A549 treated with AZD9567 at 1 μM for 4 hours (cell line): ENCODE data around the gene KIAA1755. TPM values are rescaled to one million over a fixed set of nuclear protein-coding genes. Genes with fewer than 3 reads are reported as not detected.

Experiments used
- total RNA-seq: library from RNA; stranded (reverse); fragments of 200-300 nt; extraction: Qiagen RNA extraction; gene quantifications from 5 replicates; pipeline ENCODE4 v1.2.3, GENCODE V29; 2022; ENCODE audit not compliant: insufficient read depth

Gene KIAA1755, protein sequence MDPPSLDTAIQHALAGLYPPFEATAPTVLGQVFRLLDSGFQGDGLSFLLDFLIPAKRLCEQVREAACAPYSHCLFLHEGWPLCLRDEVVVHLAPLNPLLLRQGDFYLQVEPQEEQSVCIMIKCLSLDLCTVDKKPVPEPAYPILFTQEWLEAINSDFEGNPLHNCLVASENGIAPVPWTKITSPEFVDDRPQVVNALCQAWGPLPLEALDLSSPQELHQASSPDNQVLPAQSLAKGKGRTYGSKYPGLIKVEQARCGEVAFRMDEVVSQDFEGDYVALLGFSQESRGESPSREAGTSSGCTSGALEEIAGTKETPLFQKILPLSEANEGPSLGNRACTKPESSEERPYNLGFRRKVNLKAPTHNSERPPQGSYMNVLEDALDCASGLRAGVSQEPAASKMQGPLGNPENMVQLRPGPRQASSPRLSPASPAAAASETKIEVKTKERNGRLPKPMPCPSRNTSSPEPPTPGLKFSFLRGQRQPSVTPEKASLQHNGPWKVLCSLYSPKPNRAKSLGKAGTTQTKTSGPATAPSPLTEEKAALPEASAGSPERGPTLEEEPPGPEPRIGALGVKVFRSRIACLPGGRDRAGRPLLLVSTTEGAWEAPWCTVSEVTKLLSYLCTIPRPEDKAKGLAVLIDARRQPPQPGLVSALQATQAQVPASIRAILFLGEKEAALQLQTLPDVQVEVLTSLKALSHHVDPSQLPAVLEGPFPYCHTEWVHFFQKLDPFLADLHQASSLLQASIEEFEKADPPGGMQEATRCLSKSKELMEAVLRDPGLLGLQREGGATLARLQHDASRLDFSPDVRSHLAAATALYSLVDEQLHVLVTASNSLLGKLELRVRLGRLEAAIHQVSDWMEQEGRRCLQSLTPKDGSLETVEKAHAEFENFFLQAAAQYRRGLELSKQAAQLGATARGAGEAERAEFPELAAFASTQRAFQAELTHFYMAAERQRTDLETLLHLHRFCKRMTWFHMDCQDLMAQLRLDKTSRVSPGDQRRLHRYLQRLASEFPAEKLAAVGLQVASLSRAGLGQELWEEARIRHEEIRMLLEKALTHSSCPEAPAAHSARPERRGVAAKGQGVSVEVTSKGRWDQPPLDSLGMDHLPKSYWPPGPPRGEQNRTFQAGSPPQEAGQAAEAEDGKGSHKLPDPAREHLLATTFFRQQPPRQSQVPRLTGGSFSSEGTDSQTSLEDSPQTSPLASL
- total RNA-seq, result 0.05 to 0.15 TPM (median 0.12 TPM) in 4 of 5 replicates, not detected in the other

DNA sequence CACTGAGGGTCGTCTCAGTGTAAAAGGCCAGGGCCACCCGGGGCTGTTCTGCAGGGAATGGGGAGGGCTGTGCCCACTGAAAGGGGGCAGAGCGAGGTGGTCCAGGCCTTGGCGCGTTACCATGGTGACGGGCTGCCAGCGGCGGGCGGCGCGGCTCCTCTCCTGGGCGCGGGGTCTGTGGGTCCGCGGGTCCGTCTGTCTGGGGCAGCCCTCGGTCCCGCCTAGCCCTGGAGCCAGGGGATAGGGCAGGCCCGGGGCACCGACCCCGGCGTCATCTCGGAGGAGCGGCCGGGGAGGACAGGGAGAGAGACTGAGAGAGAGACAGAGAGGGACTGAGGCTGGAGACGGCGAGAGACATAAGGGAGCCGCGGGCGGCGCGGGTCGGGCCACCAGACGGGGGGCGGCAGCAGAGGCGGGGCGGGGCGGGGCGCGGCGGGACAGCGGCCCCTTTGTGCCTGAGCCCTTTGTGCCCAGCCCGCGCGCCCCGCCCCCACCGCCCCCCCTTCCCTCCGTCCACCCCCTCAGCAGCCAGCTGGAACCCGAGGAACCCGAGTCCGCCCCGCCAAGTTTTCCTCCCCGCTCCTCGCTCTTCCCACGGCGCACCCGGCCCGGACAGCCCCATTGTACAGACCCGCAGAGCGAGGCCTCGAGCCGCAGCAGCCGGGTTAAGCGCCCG lies at the start of gene KIAA1755:
TSS of gene KIAA1755 (minus strand) at position 358 of the 676 bp plus-strand sequence. CDS start at position 123, 235 bp downstream.

DNA sequence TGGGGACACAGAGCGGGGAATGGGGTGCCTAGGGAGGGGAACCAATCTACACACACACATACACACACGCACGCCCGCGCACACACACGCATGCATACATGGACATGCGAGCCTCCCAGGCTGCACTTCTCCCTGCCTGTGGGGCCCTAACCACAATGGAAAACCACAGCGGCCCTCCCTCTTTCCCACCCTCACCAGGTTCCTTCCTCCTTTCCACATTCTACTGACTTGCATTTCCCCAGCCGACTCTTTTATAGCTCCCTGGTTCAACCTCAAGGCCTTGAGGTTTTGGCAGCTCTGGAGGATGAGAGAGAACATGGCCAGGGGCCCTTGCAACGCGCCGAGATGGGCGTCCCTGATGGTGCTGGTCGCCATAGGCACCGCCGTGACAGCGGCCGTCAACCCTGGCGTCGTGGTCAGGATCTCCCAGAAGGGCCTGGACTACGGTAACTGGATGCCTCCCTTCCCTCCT lies 43.4 kb upstream of the KIAA1755 start, which contains the start of gene BPI:
TSS of gene BPI (plus strand) at position 249 of the 472 bp plus-strand sequence. CDS start at position 317, 68 bp downstream.

DNA sequence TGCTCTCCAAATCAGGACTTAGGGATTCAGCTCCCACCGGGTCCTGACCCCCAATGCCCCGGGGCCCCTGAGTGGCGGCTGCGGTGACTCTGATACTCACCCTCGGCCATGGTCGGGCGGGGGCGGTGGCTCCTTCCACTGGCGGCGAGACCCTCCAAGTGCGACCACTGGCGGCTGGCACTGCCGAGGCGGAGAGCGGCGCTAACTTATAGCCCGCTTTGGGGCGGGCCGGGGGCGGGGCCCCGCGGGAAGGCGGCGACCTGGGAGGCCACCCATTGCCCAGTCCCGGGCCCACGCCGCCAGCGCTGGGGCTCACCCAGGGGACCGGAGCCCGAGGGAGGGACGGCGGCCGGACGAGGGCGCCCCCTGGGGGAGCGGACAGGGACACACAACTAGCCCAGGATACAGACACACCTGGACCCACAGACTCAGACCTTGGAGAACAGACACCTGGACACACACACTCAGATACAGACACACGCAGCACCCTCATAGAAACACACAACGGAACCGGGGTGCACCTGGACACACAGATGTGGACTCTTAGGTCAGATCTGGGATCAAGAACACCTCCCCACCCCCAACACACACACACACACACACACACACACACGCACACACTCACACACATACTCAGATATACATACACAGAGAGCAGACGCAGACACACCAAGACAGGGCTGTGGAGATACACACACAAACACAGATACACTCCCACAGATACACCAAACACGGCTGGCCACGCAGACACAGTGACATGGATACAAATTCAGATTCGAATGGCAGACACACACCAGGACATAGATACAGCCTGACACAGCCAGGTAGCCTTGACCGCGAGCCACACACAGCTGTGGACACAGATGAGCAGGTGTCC lies 95.2 kb downstream of the KIAA1755 start, which contains the start of gene TGM2:
TSS of gene TGM2 (minus strand) at position 182 of the 877 bp plus-strand sequence. CDS start at position 110, 72 bp downstream.

Other genes with a start within 250 kb of the KIAA1755 start
- 20.3 to 24.9 TPM (median 21.5 TPM) in 5 replicates for gene TTI1, start 227.3 kb downstream of the KIAA1755 start, total RNA-seq
- 25.4 to 29.9 TPM (median 28.5 TPM) in 5 replicates for gene RPRD1B, start 227.0 kb downstream of the KIAA1755 start, total RNA-seq
- 339 to 486 TPM (median 450 TPM) in 5 replicates for gene TGM2, start 95.5 kb downstream of the KIAA1755 start, total RNA-seq
- gene BPI, start 43.4 kb upstream of the KIAA1755 start, total RNA-seq, result not detected in 5 replicates
- 0.87 to 1.4 TPM (median 1.4 TPM) in 5 replicates for gene LBP, start 85.7 kb upstream of the KIAA1755 start, total RNA-seq
- 161 to 196 TPM (median 191 TPM) in 5 replicates for gene SNHG17, start 174.6 kb upstream of the KIAA1755 start, total RNA-seq
- 13.1 to 25.1 TPM (median 17.8 TPM) in 5 replicates for gene RALGAPB, start 212.1 kb upstream of the KIAA1755 start, total RNA-seq